HEK293T (cell line): ENCODE data around the gene NEDD9.

Experiments
- CTCF ChIA-PET: fragments of 350-600 bp; formaldehyde crosslinking; extraction: SDS; loops from one replicate; lab custom pipeline; 2021; ENCODE audit warnings: antibody characterized with exemption, inconsistent platforms; lab: Yijun Ruan, JAX
- POLR2A ChIA-PET: fragments of 350-600 bp; formaldehyde crosslinking; extraction: SDS; loops from one replicate; lab custom pipeline; 2020; ENCODE audit warnings: antibody characterized with exemption, inconsistent platforms; lab: Yijun Ruan, JAX
- DNase-seq: peaks from one replicate; pipeline ENCODE4 v3.0.0; 2012; ENCODE audit warnings: mixed read lengths; ENCODE audit errors: extremely low spot score
- ARNT ChIP-seq: fragments of 450-650 bp; IDR thresholded peaks from 2 replicates; pipeline ENCODE4 v1.6.1; 2017; ENCODE audit warnings: mild to moderate bottlenecking
- BHLHE40 ChIP-seq: fragments of 450-650 bp; IDR thresholded peaks from 2 replicates; pipeline ENCODE4 v1.6.1; 2016; ENCODE audit warnings: mild to moderate bottlenecking, moderate library complexity, borderline replicate concordance
- CTBP1 ChIP-seq: fragments of 450-650 bp; IDR thresholded peaks from 2 replicates; pipeline ENCODE4 v1.6.1; 2016; ENCODE audit warnings: borderline replicate concordance
- ELF4 ChIP-seq: fragments of 450-650 bp; IDR thresholded peaks from 2 replicates; pipeline ENCODE4 v1.6.1; 2017; ENCODE audit warnings: antibody characterized with exemption
- FOXA1 ChIP-seq: fragments of 450-650 bp; IDR thresholded peaks from 2 replicates; pipeline ENCODE4 v1.6.1; 2016; ENCODE audit warnings: mild to moderate bottlenecking
- FOXK2 ChIP-seq: fragments of 450-650 bp; IDR thresholded peaks from 2 replicates; pipeline ENCODE4 v1.6.1; 2016; ENCODE audit warnings: mild to moderate bottlenecking
- FOXM1 ChIP-seq: fragments of 450-650 bp; IDR thresholded peaks from 2 replicates; pipeline ENCODE4 v1.6.1; 2017; ENCODE audit warnings: mild to moderate bottlenecking, borderline replicate concordance
- HDGF ChIP-seq: fragments of 450-650 bp; IDR thresholded peaks from 2 replicates; pipeline ENCODE4 v1.6.1; 2017; ENCODE audit warnings: antibody characterized with exemption, borderline replicate concordance
- L3MBTL2 ChIP-seq: fragments of 450-650 bp; conservative IDR thresholded peaks from 2 replicates; pipeline ENCODE4 v1.6.1; 2016; ENCODE audit warnings: mild to moderate bottlenecking
- LEF1 ChIP-seq: fragments of 450-650 bp; IDR thresholded peaks from 2 replicates; pipeline ENCODE4 v1.6.1; 2017; ENCODE audit warnings: mild to moderate bottlenecking, borderline replicate concordance
- NFRKB ChIP-seq: fragments of 450-650 bp; IDR thresholded peaks from 2 replicates; pipeline ENCODE4 v1.6.1; 2016; ENCODE audit warnings: mild to moderate bottlenecking, moderate library complexity
- SP1 ChIP-seq: fragments of 450-650 bp; IDR thresholded peaks from 2 replicates; pipeline ENCODE4 v1.6.1; 2017
- SUZ12 ChIP-seq: fragments of 450-650 bp; IDR thresholded peaks from 2 replicates; pipeline ENCODE4 v1.6.1; 2016; ENCODE audit warnings: mild to moderate bottlenecking
- TARDBP ChIP-seq: fragments of 450-650 bp; IDR thresholded peaks from 2 replicates; pipeline ENCODE4 v1.6.1; 2016
- ZNF384 ChIP-seq: fragments of 450-650 bp; IDR thresholded peaks from 2 replicates; pipeline ENCODE4 v1.6.1; 2016
- TF ChIP-seq, protein P1 (sequence below): fragments of 450-650 bp; IDR thresholded peaks from 2 replicates; pipeline ENCODE4 v1.6.1; 2016

Gene NEDD9

DNA sequence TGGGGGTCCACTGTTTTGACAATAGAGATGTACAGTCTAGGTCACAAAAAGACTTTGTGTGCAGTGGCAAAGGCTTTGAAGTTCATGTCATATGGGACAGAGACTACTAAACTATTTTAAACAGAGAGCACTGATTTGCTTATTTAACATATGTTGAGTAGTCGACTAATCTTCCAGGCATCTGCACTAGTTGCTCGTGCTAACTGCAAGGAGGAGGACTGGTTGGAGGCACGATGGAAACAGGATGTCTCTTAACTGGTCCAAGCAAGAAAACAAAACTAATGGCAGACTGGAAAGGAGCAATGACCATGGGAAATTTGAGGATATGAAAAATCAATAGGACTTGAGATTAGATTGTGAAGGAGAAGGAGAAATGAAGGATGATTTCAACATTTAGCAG, 92.4 kb downstream of the NEDD9 start:
- ChIA-PET CTCF (interaction anchor here (0.7 kb wide), 1 partner anchor 356 kb away, joined by 3 read pairs; no protein-coding TSS in a partner anchor), POLR2A (no interaction called here)
- TF ChIP-seq LEF1 (no peak), ELF4 (no peak), FOXA1 (no peak), FOXK2 (no peak), HDGF (no peak), ARNT (no peak), FOXM1 (no peak)
- TF ChIP-seq, protein P1, sequence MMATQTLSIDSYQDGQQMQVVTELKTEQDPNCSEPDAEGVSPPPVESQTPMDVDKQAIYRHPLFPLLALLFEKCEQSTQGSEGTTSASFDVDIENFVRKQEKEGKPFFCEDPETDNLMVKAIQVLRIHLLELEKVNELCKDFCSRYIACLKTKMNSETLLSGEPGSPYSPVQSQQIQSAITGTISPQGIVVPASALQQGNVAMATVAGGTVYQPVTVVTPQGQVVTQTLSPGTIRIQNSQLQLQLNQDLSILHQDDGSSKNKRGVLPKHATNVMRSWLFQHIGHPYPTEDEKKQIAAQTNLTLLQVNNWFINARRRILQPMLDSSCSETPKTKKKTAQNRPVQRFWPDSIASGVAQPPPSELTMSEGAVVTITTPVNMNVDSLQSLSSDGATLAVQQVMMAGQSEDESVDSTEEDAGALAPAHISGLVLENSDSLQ = no peak
- DNase-seq = no peak

DNA sequence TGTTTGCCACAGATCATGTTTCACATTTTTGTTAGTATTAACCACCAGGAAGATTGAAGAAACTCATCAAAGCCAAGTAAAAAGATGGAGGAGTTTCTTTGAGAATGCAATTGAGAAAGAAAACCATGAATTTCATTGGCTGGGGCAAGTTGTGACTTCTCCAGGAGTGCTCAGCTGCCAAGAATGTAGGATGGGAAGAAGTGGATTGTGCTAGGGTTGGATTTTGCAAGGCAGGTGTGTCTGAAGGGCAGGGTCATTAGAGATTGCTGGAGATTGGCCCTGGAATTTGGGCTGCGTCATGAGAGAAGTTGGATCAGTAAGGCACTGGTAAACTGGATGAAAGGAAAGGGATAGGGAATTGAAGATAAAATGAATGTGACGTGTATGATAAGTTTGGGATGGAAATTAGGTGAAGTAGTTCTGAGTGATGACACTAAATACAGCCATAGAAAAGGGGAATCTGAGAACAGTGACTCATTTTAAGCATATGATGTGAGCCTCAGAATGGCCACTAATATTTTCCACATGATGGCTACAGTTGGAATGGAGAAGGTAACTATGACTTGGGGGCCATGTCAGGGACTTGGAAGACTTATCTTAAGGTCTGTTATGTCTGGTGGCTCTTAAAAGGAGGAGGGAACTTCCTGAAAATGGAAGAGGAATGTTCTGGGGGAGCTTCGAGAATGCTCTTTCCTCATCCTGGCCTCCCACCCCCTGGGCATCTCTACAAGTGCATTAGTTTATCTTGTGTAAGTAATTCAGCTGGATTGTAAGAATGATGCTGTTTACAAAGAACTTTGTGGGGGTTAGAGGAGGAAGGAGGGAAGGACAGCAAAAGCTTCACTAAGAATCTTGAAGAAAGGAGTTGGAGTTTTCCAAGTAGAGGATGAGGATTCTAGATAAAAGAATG, 93.2 kb downstream of the NEDD9 start:
- CTCF ChIA-PET = interaction anchor here (0.7 kb wide), 1 partner anchor 357 kb away, joined by 3 read pairs; no protein-coding TSS in a partner anchor
- POLR2A ChIA-PET = no interaction called here
- TF ChIP-seq ARNT = no peak
- TF ChIP-seq FOXK2 = no peak
- TF ChIP-seq, protein P1 = no peak
- no peak for TF ChIP-seq FOXA1
- TF ChIP-seq BHLHE40 = no peak
- no peak for TF ChIP-seq SUZ12
- TF ChIP-seq CTBP1 = no peak
- TF ChIP-seq L3MBTL2 = no peak
- no peak for TF ChIP-seq ELF4
- TF ChIP-seq TARDBP = no peak
- TF ChIP-seq ZNF384 = no peak
- TF ChIP-seq LEF1 = no peak
- no peak for TF ChIP-seq HDGF
- no peak for TF ChIP-seq SP1
- DNase-seq = no peak

DNA sequence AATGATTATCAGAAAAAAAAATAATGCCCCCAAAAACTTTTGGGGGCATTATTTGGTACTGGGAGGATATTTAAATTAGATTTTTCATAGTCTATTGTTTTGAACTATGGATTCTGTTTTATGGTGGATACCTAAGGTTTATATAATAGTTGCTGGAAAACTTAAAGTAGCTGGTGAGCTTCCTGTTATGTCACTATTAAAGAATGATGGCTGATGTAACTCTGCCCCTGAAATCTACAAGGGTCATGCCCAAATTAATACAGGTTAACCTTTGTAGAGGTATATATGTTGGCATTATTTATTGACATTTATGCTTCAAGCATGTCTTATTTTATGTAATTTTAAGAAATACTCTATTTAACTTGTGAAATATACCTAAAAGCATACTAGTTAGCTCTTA, 95.7 kb downstream of the NEDD9 start:
- TF ChIP-seq L3MBTL2 (no peak), ELF4 (no peak), SUZ12 (no peak), ARNT (no peak), NFRKB (no peak), BHLHE40 (no peak), HDGF (no peak), ZNF384 (no peak), SP1 (no peak)
- POLR2A ChIA-PET = interaction anchor here (1.1 kb wide), 1 partner anchor 43 kb away, joined by 4 read pairs; the partner anchor contains the start of gene SMIM13
- DNase-seq = no peak
- CTCF ChIA-PET = interaction anchor here (0.9 to 1.2 kb wide), 2 partner anchors 24 to 394 kb away, joined by 3 read pairs; no protein-coding TSS in a partner anchor
